ENCODE measurements around the gene VEGFB. TPM values are rescaled to one million over a fixed set of nuclear protein-coding genes. Genes with fewer than 3 reads are reported as not detected.

VEGFB gene
- total RNA-seq, 1 donor from 2014 or later: 61.7 TPM

Other genes starting within 250 kb of the VEGFB start
- 41.8 TPM for gene OTUB1, start 248.1 kb upstream of the VEGFB start, total RNA-seq
- gene FLRT1, start 198.7 kb upstream of the VEGFB start, total RNA-seq: 14.0 TPM
- 22.4 TPM for gene MACROD1, start 68.5 kb upstream of the VEGFB start, total RNA-seq
- gene STIP1, start 48.4 kb upstream of the VEGFB start, total RNA-seq: 135 TPM
- gene FERMT3, start 27.9 kb upstream of the VEGFB start, total RNA-seq: 8.3 TPM
- gene TRPT1, start 8.4 kb upstream of the VEGFB start, total RNA-seq: 27.4 TPM
- 22.4 TPM for gene NUDT22, start 8.3 kb upstream of the VEGFB start, total RNA-seq
- 22.2 TPM for gene DNAJC4, start 4.0 kb upstream of the VEGFB start, total RNA-seq
- 30.8 TPM for gene FKBP2, start 6.5 kb downstream of the VEGFB start, total RNA-seq
- 50.6 TPM for gene PPP1R14B, start 12.4 kb downstream of the VEGFB start, total RNA-seq
- 18.0 TPM for gene PLCB3, start 16.9 kb downstream of the VEGFB start, total RNA-seq
- 61.6 TPM for gene BAD, start 50.1 kb downstream of the VEGFB start, total RNA-seq
- 21.1 TPM for gene GPR137, start 51.3 kb downstream of the VEGFB start, total RNA-seq
- gene KCNK4, start 56.7 kb downstream of the VEGFB start, total RNA-seq: 1.8 TPM
- 3.1 TPM for gene CATSPERZ, start 65.8 kb downstream of the VEGFB start, total RNA-seq
- 17.5 TPM for gene ESRRA, start 70.9 kb downstream of the VEGFB start, total RNA-seq
- 194 TPM for gene TRMT112, start 83.0 kb downstream of the VEGFB start, total RNA-seq
- gene PRDX5, start 83.5 kb downstream of the VEGFB start, total RNA-seq: 121 TPM
- gene CCDC88B, start 105.6 kb downstream of the VEGFB start, total RNA-seq: 13.1 TPM
- 19.6 TPM for gene RPS6KA4, start 124.6 kb downstream of the VEGFB start, total RNA-seq

Measured in camera-type eye (tissue), 1 donor.